Heart left ventricle (tissue), 13 donors: ENCODE measurements around the gene NISCH.

Experiments
- POLR2A ChIP-seq, 2 donors: fragments of 450-650 bp; IDR thresholded peaks; one replicate each; pipeline ENCODE4 v1.6.1; 2017; ENCODE audit warnings: antibody characterized with exemption in 2 of 2, mild to moderate bottlenecking in 2 of 2, moderate library complexity in 2 of 2
- TF ChIP-seq, protein P1 (sequence below), 12 donors: fragments of 200-600 bp; sonication (generic) in 4 of 12; IDR thresholded peaks; one replicate each; pipeline versions ENCODE4 v1.5.0 to v1.8.0; 2018 to 2022; ENCODE audit warnings: antibody characterized with exemption in 12 of 12, mild to moderate bottlenecking in 5 of 12
- donor health status: ischemic (EF 13 %, LVEDD 7.1; RV severe dilation, severe dysfunction).
- donor health status: DM: no; HTN: yes; CAD: no.
- donor health status: DM: no; HTN: no; CAD: no.
- donor health status: ischemic (EF 25% LVEDD 6.9; RV normal size, moderate dysfunction).
- donor health status: ischemic (EF 25% LVEDD 5.7; RV mildly dilated, moderate dysfunction).
- donor health status: ischemic (EF 35%, LVEDD 5.7; RV mildly dilated, moderate dysfunction).
- donor health status: nonischemic (EF 11% LVEDD 7.7; RV severe dilation, severe dysfunction).
- donor health status: DM: yes; HTN: yes; CAD: no.
- donor health status: PGD.
- donor health status: ischemic (EF 29% LVEDD 5.4; RV normal size, mild dysfunction).
- donor health status: nonischemic (EF 23%, LVEDD 6.1; RV moderate dilation, normal function).

GRCh38 chr3:52437326-52438103, 17.9 kb upstream of the NISCH start:
- TF ChIP-seq, protein P1, sequence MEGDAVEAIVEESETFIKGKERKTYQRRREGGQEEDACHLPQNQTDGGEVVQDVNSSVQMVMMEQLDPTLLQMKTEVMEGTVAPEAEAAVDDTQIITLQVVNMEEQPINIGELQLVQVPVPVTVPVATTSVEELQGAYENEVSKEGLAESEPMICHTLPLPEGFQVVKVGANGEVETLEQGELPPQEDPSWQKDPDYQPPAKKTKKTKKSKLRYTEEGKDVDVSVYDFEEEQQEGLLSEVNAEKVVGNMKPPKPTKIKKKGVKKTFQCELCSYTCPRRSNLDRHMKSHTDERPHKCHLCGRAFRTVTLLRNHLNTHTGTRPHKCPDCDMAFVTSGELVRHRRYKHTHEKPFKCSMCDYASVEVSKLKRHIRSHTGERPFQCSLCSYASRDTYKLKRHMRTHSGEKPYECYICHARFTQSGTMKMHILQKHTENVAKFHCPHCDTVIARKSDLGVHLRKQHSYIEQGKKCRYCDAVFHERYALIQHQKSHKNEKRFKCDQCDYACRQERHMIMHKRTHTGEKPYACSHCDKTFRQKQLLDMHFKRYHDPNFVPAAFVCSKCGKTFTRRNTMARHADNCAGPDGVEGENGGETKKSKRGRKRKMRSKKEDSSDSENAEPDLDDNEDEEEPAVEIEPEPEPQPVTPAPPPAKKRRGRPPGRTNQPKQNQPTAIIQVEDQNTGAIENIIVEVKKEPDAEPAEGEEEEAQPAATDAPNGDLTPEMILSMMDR (IDR thresholded peaks at IDR 0.05), result no peak
- no peak for TF ChIP-seq POLR2A (IDR thresholded peaks at IDR 0.05)
